Left lung (tissue), 10 donors: ENCODE data around the gene COL6A3. TPM values are rescaled to one million over a fixed set of nuclear protein-coding genes. Genes with fewer than 3 reads are reported as not detected.
"Not testable (repeated sequence)": the region's sequence is repeated elsewhere in the genome, so short reads cannot be mapped to it uniquely, and the experiment has no call there.

ENCODE experiments used
- ATAC-seq: fragments of 200-7000 bp; cut with Tn5 transposase; one replicate; pipeline ENCODE4 v1.9.1; 2020; ENCODE audit warnings: moderate library complexity
- DNase-seq, 4 donors: peaks; one replicate each; pipeline ENCODE4 v3.0.0-alpha.2; 2013 to 2020
- H3K27ac ChIP-seq, 2 donors: fragments of 200-600 bp; sonication (generic) in 1 of 2; one replicate each; pipeline versions ENCODE4 v1.5.0 to v1.8.0; 2020 to 2021
- H3K27me3 ChIP-seq, 2 donors: fragments of 200-600 bp; sonication (generic) in 1 of 2; one replicate each; pipeline versions ENCODE4 v1.5.0 to v1.8.0; 2020 to 2021
- H3K36me3 ChIP-seq, 2 donors: fragments of 200-600 bp; sonication (generic) in 1 of 2; one replicate each; pipeline versions ENCODE4 v1.5.0 to v1.8.0; 2020 to 2021
- H3K4me1 ChIP-seq, 2 donors: fragments of 200-600 bp; one replicate each; pipeline ENCODE4 v1.8.0; 2021
- H3K4me3 ChIP-seq, 2 donors: fragments of 200-600 bp; sonication (generic) in 1 of 2; one replicate each; pipeline versions ENCODE4 v1.5.0 to v1.8.0; 2020 to 2021; ENCODE audit warnings: mild to moderate bottlenecking in 1 of 2
- H3K9me3 ChIP-seq, 2 donors: fragments of 200-600 bp; sonication (generic) in 1 of 2; one replicate each; pipeline versions ENCODE4 v1.5.0 to v1.8.0; 2020 to 2021
- intact Hi-C, 2 donors: fragments of 100-400 bp; cut with DNase I; formaldehyde crosslinking; loops; one replicate each; pipeline versions ENCODE4 v1.11.2 to v1.14.2; 2022
- polyA plus RNA-seq, 6 donors: library from polyadenylated mRNA; unstranded; fragments of 120-200 nt; gene quantifications; one replicate each; pipeline ENCODE4 v1.2.1, GENCODE V29; 2013; ENCODE audit not compliant: insufficient read length in 6 of 6
- total RNA-seq, 2 donors: library from RNA; stranded (reverse); fragmentation: NEBNext Ultra II Directional; extraction: Animal tissue kit (Norgen Biotek cat#: 25700); gene quantifications; one replicate each; pipeline ENCODE4 v1.2.1, GENCODE V29; 2021
- TF ChIP-seq, protein P1 (sequence below), 2 donors: fragments of 200-600 bp; sonication (generic) in 1 of 2; IDR thresholded peaks; one replicate each; pipeline versions ENCODE4 v1.5.0 to v1.8.0; 2021; ENCODE audit warnings: antibody characterized with exemption in 2 of 2
- donor health status: DM: no; HTN: yes; CAD: no.
- donor health status: DM: no; HTN: no; CAD: no.

The COL6A3 gene
- total and polyA plus RNA-seq, 8 donors = 598 to 868 (median 760) TPM

DNA sequence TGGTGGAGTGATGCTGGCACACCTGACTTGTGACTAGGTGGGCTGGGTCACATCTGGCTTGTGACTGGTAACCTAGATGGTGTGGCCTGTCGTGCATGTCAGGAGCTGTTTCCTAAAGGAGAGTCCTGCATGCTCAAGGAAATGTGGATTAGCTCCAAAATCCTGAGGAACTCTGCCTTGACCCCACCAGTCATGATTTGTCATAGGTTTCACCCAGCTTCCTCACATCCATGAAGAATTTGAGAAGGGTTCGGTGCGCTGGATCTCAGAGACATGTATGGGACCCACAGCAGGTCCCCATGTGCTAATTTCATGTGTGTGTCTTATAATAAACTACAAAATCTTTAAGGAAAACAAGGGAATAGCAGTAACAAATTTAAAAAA is 107.2 kb downstream of the COL6A3 start:
- intact Hi-C loops = no loop called here
- H3K4me3 ChIP-seq = no peak overlapping the region
- no peaks in the 10 kb centered on the region for H3K27me3 ChIP-seq
- ATAC-seq (no peak), DNase-seq (no peak)
- H3K9me3 ChIP-seq = peaks cover 0 to 7% of the 10 kb centered on the region in 2 donors
- no peaks in the 10 kb centered on the region for H3K36me3 ChIP-seq
- no peak overlapping the region for H3K27ac ChIP-seq
- no peaks in the 10 kb centered on the region for H3K4me1 ChIP-seq
- TF ChIP-seq, protein P1, sequence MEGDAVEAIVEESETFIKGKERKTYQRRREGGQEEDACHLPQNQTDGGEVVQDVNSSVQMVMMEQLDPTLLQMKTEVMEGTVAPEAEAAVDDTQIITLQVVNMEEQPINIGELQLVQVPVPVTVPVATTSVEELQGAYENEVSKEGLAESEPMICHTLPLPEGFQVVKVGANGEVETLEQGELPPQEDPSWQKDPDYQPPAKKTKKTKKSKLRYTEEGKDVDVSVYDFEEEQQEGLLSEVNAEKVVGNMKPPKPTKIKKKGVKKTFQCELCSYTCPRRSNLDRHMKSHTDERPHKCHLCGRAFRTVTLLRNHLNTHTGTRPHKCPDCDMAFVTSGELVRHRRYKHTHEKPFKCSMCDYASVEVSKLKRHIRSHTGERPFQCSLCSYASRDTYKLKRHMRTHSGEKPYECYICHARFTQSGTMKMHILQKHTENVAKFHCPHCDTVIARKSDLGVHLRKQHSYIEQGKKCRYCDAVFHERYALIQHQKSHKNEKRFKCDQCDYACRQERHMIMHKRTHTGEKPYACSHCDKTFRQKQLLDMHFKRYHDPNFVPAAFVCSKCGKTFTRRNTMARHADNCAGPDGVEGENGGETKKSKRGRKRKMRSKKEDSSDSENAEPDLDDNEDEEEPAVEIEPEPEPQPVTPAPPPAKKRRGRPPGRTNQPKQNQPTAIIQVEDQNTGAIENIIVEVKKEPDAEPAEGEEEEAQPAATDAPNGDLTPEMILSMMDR (IDR thresholded peaks at IDR 0.05) = no peak

DNA sequence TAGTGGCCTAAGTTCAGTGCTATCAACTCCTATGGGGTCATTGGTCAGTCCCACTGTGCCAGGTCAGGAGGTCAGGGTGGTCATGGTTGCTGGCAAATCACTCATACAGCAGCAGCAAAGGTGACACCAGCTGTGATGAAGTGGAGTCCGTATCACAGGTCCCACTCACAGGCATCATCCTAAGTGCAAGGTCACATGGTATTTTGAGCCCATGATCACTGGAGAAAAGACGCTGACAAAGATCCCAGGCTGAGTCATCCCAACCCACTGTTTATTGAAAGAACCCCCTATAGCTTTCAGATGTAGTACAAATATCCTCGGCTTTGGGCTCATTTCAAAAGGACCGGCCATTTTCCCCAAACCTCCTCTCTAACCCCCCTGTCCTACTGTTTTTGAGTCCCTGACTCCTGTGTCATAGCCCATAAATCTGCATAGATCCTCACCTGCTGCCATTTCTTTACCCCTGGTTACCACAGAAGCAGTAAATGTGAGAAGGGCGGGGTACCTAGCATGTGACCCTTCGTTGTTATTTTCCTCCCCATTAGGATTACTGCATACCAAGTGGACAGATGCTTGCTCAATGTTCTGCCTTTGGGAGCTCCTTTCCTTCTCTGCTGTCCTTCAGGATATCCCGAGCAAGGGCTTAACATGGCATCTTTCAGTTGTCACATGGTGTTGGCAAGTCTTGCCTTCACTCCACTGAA is 107.7 kb downstream of the COL6A3 start:
- TF ChIP-seq, protein P1 (IDR thresholded peaks at IDR 0.05) = no peak
- no peak for ATAC-seq

DNA sequence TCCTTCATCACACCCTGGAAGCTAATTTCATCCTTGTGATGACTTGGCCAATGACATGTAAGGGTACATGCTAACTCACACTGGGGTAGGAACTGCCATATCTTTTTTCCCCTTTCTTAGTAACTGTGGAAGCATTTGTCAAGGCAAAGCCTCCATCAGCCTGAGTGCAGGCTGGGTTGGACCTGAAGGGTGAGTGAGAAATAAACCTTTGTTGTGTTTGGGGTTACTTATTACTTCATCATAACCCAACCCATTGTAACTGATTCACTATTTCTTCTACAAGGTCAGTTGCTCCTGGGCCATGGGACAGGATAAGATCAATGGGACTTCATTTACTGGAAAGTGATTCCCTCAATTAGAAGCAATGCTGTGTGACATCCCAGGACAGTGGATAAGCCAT is 108.4 kb downstream of the COL6A3 start:
- Histone ChIP-seq H3K4me3 (no peak overlapping the region), H3K9me3 (peaks cover 0 to 7% of the 10 kb centered on the region in 2 donors), H3K36me3 (no peaks in the 10 kb centered on the region), H3K27me3 (no peaks in the 10 kb centered on the region), H3K4me1 (no peaks in the 10 kb centered on the region), H3K27ac (no peak overlapping the region)
- no peak for ATAC-seq
- DNase-seq = no peak
- intact Hi-C loops = no loop called here
- TF ChIP-seq, protein P1 (IDR thresholded peaks at IDR 0.05) = no peak

More for the DNA sequence above, 107.7 kb downstream of the COL6A3 start:
- Histone ChIP-seq H3K4me3 (no peak overlapping the region), H3K4me1 (no peaks in the 10 kb centered on the region), H3K9me3 (peaks cover 0 to 7% of the 10 kb centered on the region in 2 donors), H3K27me3 (no peaks in the 10 kb centered on the region), H3K36me3 (no peaks in the 10 kb centered on the region), H3K27ac (no peak overlapping the region)
- intact Hi-C loops = no loop called here
- DNase-seq = no peak

DNA sequence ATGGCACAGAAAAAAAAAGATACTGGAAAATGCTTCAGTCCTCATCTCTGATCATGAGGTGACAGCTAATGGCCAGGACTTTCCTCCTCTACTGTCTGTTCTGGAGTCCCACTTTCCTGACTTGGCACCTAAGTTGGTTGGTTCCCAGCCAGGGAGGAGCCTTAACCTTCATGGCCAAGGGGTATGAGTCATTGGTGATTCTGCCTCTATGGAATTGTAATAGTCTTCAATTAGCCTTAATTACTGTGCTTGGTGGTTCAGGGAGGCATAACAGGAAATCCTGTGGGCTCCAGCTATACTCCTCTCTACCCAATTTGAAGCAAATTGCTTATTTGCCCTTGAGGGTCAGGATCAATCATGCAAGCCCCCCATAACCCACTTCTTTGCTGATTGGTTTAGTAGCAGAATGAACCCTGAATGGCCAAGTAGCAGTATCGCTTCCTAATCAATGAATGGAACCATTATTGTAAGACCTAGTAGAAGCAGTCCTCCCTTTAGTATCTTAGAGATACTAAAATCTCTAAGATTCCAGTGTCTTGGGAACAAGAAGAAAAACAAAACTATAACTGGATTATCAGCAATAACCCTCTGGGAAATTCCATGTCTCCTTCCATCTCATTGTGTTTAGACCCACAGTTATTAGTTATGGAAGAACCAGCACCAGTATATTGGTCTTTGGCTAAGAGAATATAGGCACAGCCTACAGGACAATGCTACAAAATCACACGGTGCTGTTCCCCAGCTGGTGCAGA is 109.0 kb downstream of the COL6A3 start:
- Histone ChIP-seq H3K36me3 (no peaks in the 10 kb centered on the region), H3K27ac (no peak overlapping the region), H3K4me3 (no peak overlapping the region), H3K27me3 (no peaks in the 10 kb centered on the region), H3K4me1 (no peaks in the 10 kb centered on the region), H3K9me3 (peaks cover 0 to 7% of the 10 kb centered on the region in 2 donors)
- DNase-seq (no peak), ATAC-seq (peak; percentile 48)
- TF ChIP-seq, protein P1 (IDR thresholded peaks at IDR 0.05) = no peak
- intact Hi-C loops = no loop called here

DNA sequence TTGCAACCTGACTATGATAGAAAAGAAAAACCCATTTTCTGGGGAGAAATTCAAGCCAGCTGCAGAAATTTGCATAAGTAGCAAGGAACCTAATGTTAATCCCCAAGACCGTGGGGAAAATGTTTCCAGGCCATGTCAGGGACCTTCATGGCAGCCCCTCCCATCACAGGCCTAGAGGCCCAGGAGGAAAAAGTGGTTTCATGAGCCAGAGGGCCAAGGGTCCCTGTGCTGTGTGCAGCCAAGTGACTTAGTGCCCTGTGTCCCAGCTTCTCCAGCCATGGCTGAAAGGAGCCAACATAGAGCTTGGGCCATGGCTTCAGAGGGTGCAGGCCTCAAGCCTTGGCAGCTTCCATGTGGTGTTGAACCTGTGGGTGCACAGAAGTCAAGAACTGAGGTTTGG is 110.7 kb downstream of the COL6A3 start:
- H3K36me3 ChIP-seq, ATAC-seq, intact Hi-C loops, DNase-seq, H3K27ac ChIP-seq, H3K27me3 ChIP-seq, H3K4me1 ChIP-seq, H3K4me3 ChIP-seq, H3K9me3 ChIP-seq: not testable (repeated sequence)
